Endothelial cell (in vitro differentiated cells): Measurements from ENCODE around the gene PSMB7. TPM values are rescaled to one million over a fixed set of nuclear protein-coding genes. Genes with fewer than 3 reads are reported as not detected.

Experiments
- DNase-seq: peaks from one replicate; pipeline ENCODE4 v3.0.0; 2021; ENCODE audit warnings: low spot score
- H3K27ac Mint-ChIP-seq: one replicate; pipeline ENCODE4 v1.8.0; 2021; ENCODE audit warnings: mixed read lengths, inconsistent platforms; ENCODE audit not compliant: unreplicated experiment
- H3K27me3 Mint-ChIP-seq: one replicate; pipeline ENCODE4 v1.8.0; 2021; ENCODE audit warnings: mild to moderate bottlenecking, moderate library complexity, mixed read lengths, inconsistent platforms; ENCODE audit not compliant: unreplicated experiment
- H3K36me3 Mint-ChIP-seq: one replicate; pipeline ENCODE4 v1.8.0; 2021; ENCODE audit warnings: mild to moderate bottlenecking, low read depth, mixed read lengths, inconsistent platforms; ENCODE audit not compliant: unreplicated experiment
- H3K4me1 Mint-ChIP-seq: one replicate; pipeline ENCODE4 v1.8.0; 2021; ENCODE audit warnings: mild to moderate bottlenecking, mixed read lengths, inconsistent platforms; ENCODE audit not compliant: unreplicated experiment
- H3K4me3 Mint-ChIP-seq: one replicate; pipeline ENCODE4 v1.8.0; 2021; ENCODE audit warnings: mild to moderate bottlenecking, mixed read lengths, inconsistent platforms; ENCODE audit not compliant: unreplicated experiment
- H3K9me3 Mint-ChIP-seq: one replicate; pipeline ENCODE4 v1.8.0; 2021; ENCODE audit warnings: mixed read lengths, inconsistent platforms; ENCODE audit not compliant: unreplicated experiment
- CTCF ChIP-seq: fragments of 200-600 bp; sonication (generic); IDR thresholded peaks from one replicate; pipeline ENCODE4 v1.5.0; 2021; ENCODE audit warnings: antibody characterized with exemption; ENCODE audit not compliant: unreplicated experiment
- total RNA-seq: library from RNA; stranded (reverse); fragmentation: NEBNext Ultra II Directional; extraction: Animal tissue kit (Norgen Biotek cat#: 25700); gene quantifications from one replicate; pipeline ENCODE4 v1.2.1, GENCODE V29; 2021; ENCODE audit not compliant: unreplicated experiment

Gene PSMB7
- total RNA-seq, 1 donor from 2014 or later = 180 TPM

DNA sequence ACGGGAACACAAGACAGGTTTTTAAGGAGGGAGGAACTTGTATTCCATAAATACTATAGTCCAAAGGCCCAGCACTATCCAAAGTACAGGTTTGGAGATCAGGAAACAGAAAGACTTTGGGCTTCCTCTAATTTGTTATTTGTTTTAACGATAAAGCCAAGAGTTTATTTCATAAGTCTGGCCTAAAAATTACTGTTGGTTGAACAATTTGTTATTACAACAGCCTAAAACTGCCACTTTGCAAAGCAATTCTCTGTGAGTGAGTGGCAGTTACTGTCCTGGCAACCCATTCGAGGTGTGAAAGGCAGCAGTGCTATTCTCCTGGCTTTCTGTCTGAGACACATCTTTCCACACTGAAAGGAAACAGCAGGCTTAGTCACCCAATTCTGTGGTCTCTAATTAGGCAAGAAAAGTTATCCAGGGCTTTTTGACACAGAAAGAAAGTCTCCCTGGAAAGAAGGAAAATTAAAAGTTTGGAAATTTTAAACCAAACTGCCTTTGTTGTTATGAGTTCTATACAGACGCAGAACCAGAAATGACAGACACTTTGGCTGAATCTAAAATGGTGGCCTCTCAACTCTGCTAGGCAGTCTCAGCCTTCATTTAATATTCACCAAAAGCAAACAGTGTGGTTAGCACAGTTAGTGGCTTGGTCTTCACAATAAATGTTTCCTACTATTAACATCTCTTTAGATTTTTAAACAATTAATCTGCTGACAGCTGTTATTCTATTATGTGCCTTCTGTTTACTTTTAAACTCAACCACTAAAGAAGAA is 33.9 kb downstream of the PSMB7 start:
- no peaks in the 10 kb centered on the region for H3K9me3 Mint-ChIP-seq
- peaks cover 10% of the 10 kb centered on the region for H3K36me3 Mint-ChIP-seq
- peaks cover 5% of the 10 kb centered on the region for H3K4me1 Mint-ChIP-seq
- no peaks in the 10 kb centered on the region for H3K27me3 Mint-ChIP-seq
- H3K27ac Mint-ChIP-seq = no peak overlapping the region
- no peak overlapping the region for H3K4me3 Mint-ChIP-seq
- no peak for TF ChIP-seq CTCF
- DNase-seq = no peak

GRCh38 chr9:124377551-124378406 is 37.5 kb downstream of the PSMB7 start:
- no peak overlapping the region for H3K4me3 Mint-ChIP-seq
- H3K27ac Mint-ChIP-seq = no peak overlapping the region
- no peak for DNase-seq
- H3K9me3 Mint-ChIP-seq = no peaks in the 10 kb centered on the region
- no peak for TF ChIP-seq CTCF
- H3K4me1 Mint-ChIP-seq = peaks cover 6% of the 10 kb centered on the region
- H3K27me3 Mint-ChIP-seq = no peaks in the 10 kb centered on the region
- H3K36me3 Mint-ChIP-seq = peaks cover 7% of the 10 kb centered on the region

DNA sequence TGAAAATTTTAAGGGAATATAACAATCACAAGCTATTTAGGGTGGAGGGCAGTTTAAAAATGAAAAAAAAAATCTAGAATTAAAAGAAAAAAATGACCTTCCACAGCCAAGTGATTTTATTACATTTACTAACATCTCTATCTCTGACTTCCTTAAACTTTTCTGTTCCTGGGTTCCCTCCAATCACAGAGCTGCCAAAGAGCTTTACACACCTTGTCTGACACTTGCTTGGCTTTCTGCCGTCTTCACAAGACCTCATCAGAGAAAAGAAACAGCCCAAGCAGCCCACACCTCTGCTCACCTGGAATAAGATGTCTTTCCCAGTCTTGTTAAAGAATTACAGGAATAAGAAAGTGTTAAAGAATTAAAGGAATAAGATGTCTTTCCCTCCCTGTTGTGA is 38.9 kb downstream of the PSMB7 start:
- no peak overlapping the region for H3K27ac Mint-ChIP-seq
- no peaks in the 10 kb centered on the region for H3K9me3 Mint-ChIP-seq
- H3K4me3 Mint-ChIP-seq = no peak overlapping the region
- no peaks in the 10 kb centered on the region for H3K27me3 Mint-ChIP-seq
- DNase-seq = no peak
- no peak for TF ChIP-seq CTCF
- peaks cover 17% of the 10 kb centered on the region for H3K4me1 Mint-ChIP-seq
- H3K36me3 Mint-ChIP-seq = peaks cover 7% of the 10 kb centered on the region

DNA sequence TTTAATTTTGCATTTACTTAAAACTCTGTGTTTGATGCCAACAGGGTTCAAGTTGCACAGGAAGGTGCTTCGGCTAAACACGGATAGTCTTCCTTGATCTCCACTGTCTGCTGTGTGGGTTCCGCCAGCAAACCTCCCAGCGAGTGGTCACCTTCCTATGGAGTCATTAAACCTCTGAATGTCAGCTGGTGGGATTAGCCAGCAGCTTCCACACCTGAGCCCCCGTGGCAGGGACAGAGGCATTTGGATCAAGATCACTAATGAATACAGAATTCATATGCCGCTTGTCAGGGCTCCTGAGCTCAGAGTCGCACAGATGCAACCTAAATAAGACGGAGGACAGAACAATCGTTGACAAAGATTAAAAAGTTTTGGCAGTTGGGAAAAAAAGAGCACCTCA is 39.5 kb downstream of the PSMB7 start:
- Mint-ChIP-seq H3K9me3 (no peaks in the 10 kb centered on the region), H3K27me3 (no peaks in the 10 kb centered on the region), H3K36me3 (peaks cover 7% of the 10 kb centered on the region), H3K4me3 (peak overlapping the region; percentile 66), H3K27ac (no peak overlapping the region), H3K4me1 (peaks cover 21% of the 10 kb centered on the region)
- DNase-seq = no peak
- TF ChIP-seq CTCF = no peak

DNA sequence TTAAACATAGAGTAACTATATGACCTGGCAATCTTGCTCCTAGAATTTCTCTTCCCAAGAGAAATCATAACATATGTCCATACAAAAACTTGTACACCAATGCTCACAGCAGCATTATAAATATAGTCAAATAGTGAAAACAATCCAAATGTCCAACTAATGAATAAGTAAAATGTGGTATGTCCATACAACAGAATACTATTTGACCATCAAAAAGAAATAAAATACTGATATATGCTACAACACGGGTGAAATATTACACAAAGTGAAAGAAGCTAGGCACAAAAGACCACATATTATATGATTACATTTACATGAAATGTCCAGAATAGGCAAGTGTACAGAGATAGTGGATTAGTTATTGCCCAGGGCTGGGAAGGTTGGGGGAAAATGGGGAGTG is 41.4 kb downstream of the PSMB7 start:
- Mint-ChIP-seq H3K36me3 (peaks cover 4% of the 10 kb centered on the region), H3K4me1 (peaks cover 28% of the 10 kb centered on the region), H3K9me3 (no peaks in the 10 kb centered on the region), H3K4me3 (peak overlapping the region; percentile 5), H3K27ac (no peak overlapping the region), H3K27me3 (no peaks in the 10 kb centered on the region)
- no peak for DNase-seq
- TF ChIP-seq CTCF = no peak
